Body of pancreas (tissue), 4 donors: ENCODE measurements around the gene TNP2. TPM values are rescaled to one million over a fixed set of nuclear protein-coding genes. Genes with fewer than 3 reads are reported as not detected.

ENCODE experiments used
- ATAC-seq: fragments of 150-250 bp; one replicate; pipeline ENCODE4 v1.9.1; 2016
- DNase-seq, 4 donors: peaks; one replicate each; pipeline ENCODE4 v3.0.0-alpha.2; 2019
- H3K27ac ChIP-seq, 4 donors: fragments of 200-600 bp; sonication (generic); 1 replicate in 3 of 4; 2 replicates in 1 of 4; pipeline versions ENCODE4 v1.5.1 to v1.6.1; 2016 to 2019; ENCODE audit warnings: mild to moderate bottlenecking in 1 of 4, mixed read lengths in 1 of 4, moderate library complexity in 1 of 4
- H3K27me3 ChIP-seq, 2 donors: fragments of 200-600 bp; sonication (generic); one replicate each; pipeline ENCODE4 v1.6.0; 2016; ENCODE audit warnings: mild to moderate bottlenecking in 1 of 2
- H3K36me3 ChIP-seq, 2 donors: fragments of 200-600 bp; sonication (generic); replicated peaks in 1 of 2; 2 replicates each; pipeline ENCODE4 v1.5.1; 2016; ENCODE audit warnings: low read depth in 2 of 2; ENCODE audit not compliant: insufficient read depth in 1 of 2
- H3K4me1 ChIP-seq: fragments of 200-600 bp; sonication (generic); one replicate; pipeline ENCODE4 v1.6.0; 2016
- H3K4me3 ChIP-seq, 2 donors: fragments of 200-600 bp; sonication (generic); 1 replicate in 1 of 2; 2 replicates in 1 of 2; pipeline ENCODE4 v1.5.1; 2016 to 2019
- H3K9me3 ChIP-seq, 3 donors: fragments of 200-600 bp; sonication (generic); 1 replicate in 2 of 3; 2 replicates in 1 of 3; pipeline ENCODE4 v1.5.1; 2016
- POLR2A ChIP-seq, 3 donors: fragments of 450-650 bp; IDR thresholded peaks; one replicate each; pipeline ENCODE4 v1.6.1; 2016; ENCODE audit warnings: antibody characterized with exemption in 3 of 3, mild to moderate bottlenecking in 2 of 3
- WGBS, 2 donors: methylation state at CpG; one replicate each; pipeline ENCODE4 v1.1.5; 2017; 5-methylcytosine and 5-hydroxymethylcytosine counted together
- intact Hi-C: fragments of 100-400 bp; cut with DNase I; formaldehyde crosslinking; loops from one replicate; pipeline ENCODE4 v1.15.1; 2023
- total RNA-seq, 2 donors: library from RNA; depleted of rRNA; stranded (reverse); fragments of >200 nt; gene quantifications; one replicate each; pipeline ENCODE4 v1.1.0, GENCODE V29; 2016
- TF ChIP-seq, protein P1 (sequence below), 7 experiments: fragments of 450-650 bp in 4 of 7; fragments of 200-600 bp in 3 of 7; sonication (generic) in 3 of 7; IDR thresholded peaks; one replicate each; pipeline ENCODE4 v1.5.1; 2016 to 2019; ENCODE audit warnings: antibody characterized with exemption in 7 of 7

The TNP2 gene
- total RNA-seq, 2 donors from 2014 or later = not detected

DNA sequence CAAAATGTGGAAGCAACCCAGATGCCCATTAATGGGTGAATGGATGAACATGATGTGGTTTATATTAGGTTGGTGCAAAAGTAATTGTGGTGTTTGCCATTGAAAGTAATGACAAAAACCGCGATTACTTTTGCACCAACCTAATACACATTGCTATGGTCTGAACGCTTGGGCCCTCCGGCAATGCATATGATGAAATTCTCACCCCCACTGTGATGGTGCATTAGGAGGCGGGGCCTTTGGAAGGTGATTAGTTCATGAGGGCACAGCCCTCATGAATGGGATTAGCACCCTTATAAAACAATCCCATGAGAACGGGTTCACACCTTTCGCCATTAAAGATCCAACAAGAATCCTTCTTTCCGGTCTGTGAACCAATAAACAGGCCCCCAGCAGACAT is 37.3 kb upstream of the TNP2 start:
- no peak for ATAC-seq
- Histone ChIP-seq H3K4me1 (no peaks in the 10 kb centered on the region), H3K27ac (no peak overlapping the region), H3K27me3 (no peaks in the 10 kb centered on the region), H3K9me3 (no peaks in the 10 kb centered on the region), H3K36me3 (no peaks in the 10 kb centered on the region), H3K4me3 (no peak overlapping the region)
- WGBS, 2 donors = 84 to 85% methylated on average over 8 of the region's 8 CpGs
- DNase-seq = no peak
- no peak for TF ChIP-seq POLR2A (IDR thresholded peaks at IDR 0.05)
- TF ChIP-seq, protein P1, sequence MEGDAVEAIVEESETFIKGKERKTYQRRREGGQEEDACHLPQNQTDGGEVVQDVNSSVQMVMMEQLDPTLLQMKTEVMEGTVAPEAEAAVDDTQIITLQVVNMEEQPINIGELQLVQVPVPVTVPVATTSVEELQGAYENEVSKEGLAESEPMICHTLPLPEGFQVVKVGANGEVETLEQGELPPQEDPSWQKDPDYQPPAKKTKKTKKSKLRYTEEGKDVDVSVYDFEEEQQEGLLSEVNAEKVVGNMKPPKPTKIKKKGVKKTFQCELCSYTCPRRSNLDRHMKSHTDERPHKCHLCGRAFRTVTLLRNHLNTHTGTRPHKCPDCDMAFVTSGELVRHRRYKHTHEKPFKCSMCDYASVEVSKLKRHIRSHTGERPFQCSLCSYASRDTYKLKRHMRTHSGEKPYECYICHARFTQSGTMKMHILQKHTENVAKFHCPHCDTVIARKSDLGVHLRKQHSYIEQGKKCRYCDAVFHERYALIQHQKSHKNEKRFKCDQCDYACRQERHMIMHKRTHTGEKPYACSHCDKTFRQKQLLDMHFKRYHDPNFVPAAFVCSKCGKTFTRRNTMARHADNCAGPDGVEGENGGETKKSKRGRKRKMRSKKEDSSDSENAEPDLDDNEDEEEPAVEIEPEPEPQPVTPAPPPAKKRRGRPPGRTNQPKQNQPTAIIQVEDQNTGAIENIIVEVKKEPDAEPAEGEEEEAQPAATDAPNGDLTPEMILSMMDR (IDR thresholded peaks at IDR 0.05) = no peak
- intact Hi-C loops = no loop called here

DNA sequence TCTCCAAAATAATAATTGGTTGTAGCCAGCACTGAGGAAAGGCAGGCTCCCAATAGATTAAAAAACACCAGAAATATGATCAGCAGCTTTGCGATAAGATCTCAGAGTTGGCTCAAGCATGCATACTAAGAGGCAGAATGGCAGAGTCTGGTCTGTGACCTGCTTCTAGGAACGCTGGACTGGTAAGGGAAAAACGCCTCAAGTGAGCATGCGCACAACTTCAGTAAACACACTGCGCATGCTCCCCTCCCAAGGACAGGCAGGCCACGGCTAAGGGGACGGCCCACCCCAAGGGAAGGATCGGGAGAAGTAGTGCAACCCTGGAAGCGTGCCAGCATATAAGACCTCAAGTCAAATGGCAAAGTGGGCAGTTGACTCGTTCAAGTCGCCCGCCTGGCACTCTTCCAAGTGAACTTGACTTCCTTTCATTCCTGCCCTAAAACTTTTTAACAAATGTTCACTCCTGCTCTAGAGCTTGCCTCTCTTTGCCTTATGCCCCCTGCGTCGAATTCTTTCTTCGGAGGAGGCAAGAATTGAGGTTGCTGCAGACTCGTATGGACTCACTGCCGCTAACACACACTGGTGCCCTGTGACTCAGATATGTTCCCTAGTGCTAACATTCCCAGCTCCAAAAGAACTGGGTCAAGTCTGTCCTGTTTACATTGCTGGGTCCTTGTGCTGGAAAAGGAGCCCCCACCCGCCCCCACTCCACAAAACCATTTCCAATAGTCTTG is 34.4 kb upstream of the TNP2 start:
- Histone ChIP-seq H3K4me3 (no peak overlapping the region), H3K36me3 (no peaks in the 10 kb centered on the region), H3K27ac (no peak overlapping the region), H3K27me3 (no peaks in the 10 kb centered on the region), H3K4me1 (no peaks in the 10 kb centered on the region), H3K9me3 (no peaks in the 10 kb centered on the region)
- intact Hi-C loops = no loop called here
- TF ChIP-seq, protein P1 (IDR thresholded peaks at IDR 0.05) = no peak
- TF ChIP-seq POLR2A (IDR thresholded peaks at IDR 0.05) = no peak
- ATAC-seq = peak; percentile 40
- 57 to 60% methylated on average over 18 of the region's 18 CpGs for WGBS, 2 donors
- DNase-seq = peak; percentile 33 to 62 (median 47)

DNA sequence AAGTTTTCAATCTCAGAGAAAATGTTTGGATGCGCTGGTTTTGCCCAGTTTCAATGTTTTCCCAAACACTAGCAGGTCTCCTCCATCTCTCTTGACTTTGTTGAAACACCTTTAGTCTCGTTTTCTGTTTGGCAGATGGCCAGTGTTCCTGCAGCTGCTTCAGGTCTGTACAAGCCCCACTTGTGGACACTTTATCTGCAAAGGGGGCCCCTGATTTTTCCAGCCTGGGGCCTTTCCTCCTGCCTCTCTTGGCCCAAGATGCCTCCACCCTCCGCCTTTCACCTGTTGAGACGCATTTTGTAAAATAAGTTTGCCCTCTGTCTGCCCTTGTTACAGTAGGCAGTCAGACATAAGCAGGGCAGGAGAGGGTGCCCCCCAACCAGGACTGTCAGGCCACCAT is 33.9 kb upstream of the TNP2 start:
- H3K27ac ChIP-seq = no peak overlapping the region
- intact Hi-C loops = no loop called here
- ATAC-seq (no peak), DNase-seq (peak in 2 of 4 donors; percentile 20 to 35)
- no peaks in the 10 kb centered on the region for H3K36me3 ChIP-seq
- H3K4me3 ChIP-seq = no peak overlapping the region
- no peaks in the 10 kb centered on the region for H3K9me3 ChIP-seq
- WGBS, 2 donors = 73 to 74% methylated on average over 4 of the region's 4 CpGs
- peaks cover 1% of the 10 kb centered on the region for H3K4me1 ChIP-seq
- TF ChIP-seq, protein P1 (IDR thresholded peaks at IDR 0.05) = no peak
- no peak for TF ChIP-seq POLR2A (IDR thresholded peaks at IDR 0.05)
- no peaks in the 10 kb centered on the region for H3K27me3 ChIP-seq

DNA sequence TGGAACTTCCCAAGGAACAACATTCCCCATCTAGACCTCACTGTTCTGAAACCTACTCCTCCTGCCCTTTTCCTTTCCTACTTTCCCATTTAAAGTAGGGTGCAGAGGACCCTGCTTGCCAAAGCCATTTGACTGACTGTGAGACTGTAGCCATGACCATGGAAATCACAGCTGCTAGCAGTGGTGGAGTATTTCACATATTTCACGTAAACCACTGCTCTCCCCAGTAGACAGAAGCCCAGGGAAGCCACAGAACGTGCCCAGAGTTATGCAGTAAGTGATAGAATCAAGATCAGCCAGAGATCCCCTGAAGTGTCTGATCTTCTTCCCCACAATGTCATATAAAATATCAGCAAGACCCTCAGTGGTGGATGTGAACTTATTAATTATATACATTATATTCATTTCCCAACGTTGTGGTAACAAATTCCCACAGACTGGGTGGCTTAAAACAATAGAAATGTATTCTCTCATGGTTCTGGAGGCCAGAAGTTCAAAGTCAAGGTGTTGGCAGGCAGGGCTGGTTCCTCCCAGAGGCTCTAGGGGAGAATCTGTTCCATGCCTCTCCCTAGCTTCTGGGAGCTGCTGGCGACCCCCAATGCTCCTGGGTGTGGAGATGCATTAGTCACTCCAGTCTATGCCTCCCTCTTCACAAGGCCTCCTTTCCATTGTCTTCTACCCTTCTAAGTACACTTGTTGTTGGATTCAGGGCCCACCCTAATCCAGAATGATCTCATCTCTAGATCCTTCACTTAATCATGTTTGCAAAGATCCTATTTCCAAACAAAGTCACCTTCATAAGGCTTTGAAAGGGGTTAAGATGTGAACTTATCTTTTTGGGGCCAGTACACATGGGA is 32.7 kb upstream of the TNP2 start:
- no peak overlapping the region for H3K27ac ChIP-seq
- WGBS, 2 donors = 61 to 68% methylated on average over 4 of the region's 4 CpGs

More for the DNA sequence above, 32.7 kb upstream of the TNP2 start:
- ATAC-seq (no peak), DNase-seq (no peak)
- H3K9me3 ChIP-seq = no peaks in the 10 kb centered on the region
- no peaks in the 10 kb centered on the region for H3K27me3 ChIP-seq
- H3K4me1 ChIP-seq = peaks cover 13% of the 10 kb centered on the region
- intact Hi-C loops = no loop called here
- no peaks in the 10 kb centered on the region for H3K36me3 ChIP-seq
- TF ChIP-seq, protein P1 (IDR thresholded peaks at IDR 0.05) = no peak
- no peak for TF ChIP-seq POLR2A (IDR thresholded peaks at IDR 0.05)
- no peak overlapping the region for H3K4me3 ChIP-seq
